ENCODE data around the gene ZNF276. TPM values are rescaled to one million over a fixed set of nuclear protein-coding genes. Genes with fewer than 3 reads are reported as not detected.

Gene ZNF276
- total RNA-seq, 1 experiment from 2014 or later, result 28.8 TPM

- ChIA-PET POLR2A (ENCODE audit: unreplicated experiment) (no interaction called here), CTCF (interaction anchor here (0.6 kb wide), 1 partner anchor 53 kb away, joined by 3 read pairs; no protein-coding TSS in a partner anchor)
- DNase-seq, result no peak
Observed at GRCh38 chr16:89748076-89748475, 26.7 kb downstream of the ZNF276 start.

GRCh38 chr16:89748921-89749320 is 27.6 kb downstream of the ZNF276 start:
- Histone ChIP-seq H3K4me3 (no peak overlapping the region), H3K79me2 (ENCODE audit: low read depth) (no peaks in the 10 kb centered on the region), H3K9me2 (ENCODE audit: insufficient read depth) (no peaks in the 10 kb centered on the region), H3K27me3 (ENCODE audit: insufficient read depth, low read depth) (no peaks in the 10 kb centered on the region), H3K9me3 (ENCODE audit: insufficient read depth, low read depth) (no peaks in the 10 kb centered on the region), H3F3A (ENCODE audit: insufficient read depth, low read depth) (peaks cover 3% of the 10 kb centered on the region; the same call in 1 of the 2 replicates), H4K20me1 (ENCODE audit: insufficient read depth) (no peaks in the 10 kb centered on the region), H3K27ac (no peak overlapping the region), H3K4me1 (replicated peaks; ENCODE audit: insufficient read depth) (no peaks in the 10 kb centered on the region), H3K4me2 (no peak overlapping the region), H3K36me3 (ENCODE audit: low read depth) (no peaks in the 10 kb centered on the region), H2AFZ (no peak overlapping the region)
- POLR2A ChIA-PET (ENCODE audit: unreplicated experiment), result no interaction called here
- CTCF ChIA-PET, result no interaction called here
- no peak for DNase-seq
- TF ChIP-seq CTCF (conservative IDR thresholded peaks at IDR 0.05) (no peak), EZH2 (IDR thresholded peaks at IDR 0.05; ENCODE audit: low read depth) (no peak)
- intact Hi-C loops (cut with micrococcal nuclease; ENCODE audit: unreplicated experiment), result no loop called here
- BruUV-seq (replicated peaks), result no TSS peak

More at GRCh38 chr16:89748076-89748475, 26.7 kb downstream of the ZNF276 start:
- Histone ChIP-seq H3K4me1 (replicated peaks; ENCODE audit: insufficient read depth) (no peaks in the 10 kb centered on the region), H3K9me3 (ENCODE audit: insufficient read depth, low read depth) (no peaks in the 10 kb centered on the region), H3K4me3 (no peak overlapping the region), H3F3A (ENCODE audit: insufficient read depth, low read depth) (peaks cover 9% of the 10 kb centered on the region; the same call in 1 of the 2 replicates), H3K9me2 (ENCODE audit: insufficient read depth) (no peaks in the 10 kb centered on the region), H3K4me2 (no peak overlapping the region), H3K27me3 (ENCODE audit: insufficient read depth, low read depth) (no peaks in the 10 kb centered on the region), H3K79me2 (ENCODE audit: low read depth) (no peaks in the 10 kb centered on the region), H3K27ac (no peak overlapping the region), H4K20me1 (ENCODE audit: insufficient read depth) (no peaks in the 10 kb centered on the region), H3K36me3 (ENCODE audit: low read depth) (no peaks in the 10 kb centered on the region), H2AFZ (no peak overlapping the region)
- no TSS peak for BruUV-seq (replicated peaks)
- intact Hi-C loops (cut with micrococcal nuclease; ENCODE audit: unreplicated experiment), result no loop called here
- TF ChIP-seq CTCF (conservative IDR thresholded peaks at IDR 0.05) (no peak), EZH2 (IDR thresholded peaks at IDR 0.05; ENCODE audit: low read depth) (no peak)

DNA sequence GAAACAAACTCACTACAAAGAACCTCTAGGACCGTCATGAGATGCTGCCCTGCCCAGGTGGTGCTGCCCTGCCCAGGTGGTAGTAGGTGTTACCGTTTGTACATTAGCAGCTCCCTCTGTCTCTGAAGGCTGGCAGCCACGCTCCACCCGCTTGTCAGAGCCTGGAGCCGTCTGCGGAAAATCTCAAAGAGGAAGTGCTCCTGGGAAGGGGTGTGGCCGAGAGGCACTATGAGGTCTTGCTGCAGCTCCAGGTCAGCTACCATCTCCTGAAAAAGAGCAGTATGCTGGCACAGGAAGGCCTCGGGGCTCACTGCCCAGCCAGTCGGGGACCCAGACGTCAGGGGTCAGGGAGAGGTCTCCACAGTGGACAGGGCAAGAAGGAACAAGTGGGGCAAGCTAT is 28.3 kb downstream of the ZNF276 start:
- POLR2A ChIA-PET (ENCODE audit: unreplicated experiment), result no interaction called here

More for the DNA sequence above, 28.3 kb downstream of the ZNF276 start:
- no peak overlapping the region for H3K4me3 ChIP-seq
- no peaks in the 10 kb centered on the region for H3K4me1 ChIP-seq (replicated peaks; ENCODE audit: insufficient read depth)
- H3K4me2 ChIP-seq, result no peak overlapping the region
- H3K27me3 ChIP-seq (ENCODE audit: insufficient read depth, low read depth), result no peaks in the 10 kb centered on the region
- H3K36me3 ChIP-seq (ENCODE audit: low read depth), result no peaks in the 10 kb centered on the region
- intact Hi-C loops (cut with micrococcal nuclease; ENCODE audit: unreplicated experiment), result no loop called here
- CTCF ChIA-PET, result no interaction called here
- no peak for DNase-seq
- H3F3A ChIP-seq (ENCODE audit: insufficient read depth, low read depth), result no peaks in the 10 kb centered on the region
- TF ChIP-seq CTCF (conservative IDR thresholded peaks at IDR 0.05) (no peak), EZH2 (IDR thresholded peaks at IDR 0.05; ENCODE audit: low read depth) (no peak)
- BruUV-seq (replicated peaks), result no TSS peak
- H3K9me3 ChIP-seq (ENCODE audit: insufficient read depth, low read depth), result no peaks in the 10 kb centered on the region
- H3K9me2 ChIP-seq (ENCODE audit: insufficient read depth), result no peaks in the 10 kb centered on the region
- no peaks in the 10 kb centered on the region for H3K79me2 ChIP-seq (ENCODE audit: low read depth)
- no peaks in the 10 kb centered on the region for H4K20me1 ChIP-seq (ENCODE audit: insufficient read depth)
- H2AFZ ChIP-seq, result no peak overlapping the region
- no peak overlapping the region for H3K27ac ChIP-seq
